C4-2B (cell line): ENCODE measurements around the gene TDRD15.

Experiments used
- H3K27ac ChIP-seq: fragments of 450-650 bp; 2 replicates; pipeline ENCODE4 v1.5.1; 2017
- CTCF ChIP-seq: fragments of 450-650 bp; conservative IDR thresholded peaks from 2 replicates; pipeline ENCODE4 v1.5.1; 2017; ENCODE audit warnings: mild to moderate bottlenecking
- ZFX ChIP-seq: fragments of 450-650 bp; IDR thresholded peaks from 2 replicates; pipeline ENCODE4 v1.6.1; 2017

TDRD15 gene

DNA sequence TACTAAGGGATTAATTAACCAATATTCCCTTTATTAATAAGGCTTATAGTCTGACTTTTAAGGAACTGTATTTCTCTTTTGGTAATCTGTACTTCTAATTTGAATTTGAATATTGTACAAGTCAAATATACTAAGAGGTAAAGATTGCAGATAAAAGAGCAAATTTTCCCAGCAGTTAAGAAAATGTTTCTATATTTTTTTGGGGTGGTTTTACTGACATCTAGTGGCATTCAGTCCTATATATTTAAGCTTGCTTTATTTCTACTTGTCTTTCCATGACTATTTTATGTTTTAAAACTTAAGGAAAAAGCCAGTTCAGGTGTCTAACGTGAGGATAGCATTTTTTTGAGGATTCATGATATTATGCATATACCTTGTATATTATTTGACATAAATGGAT, 41.6 kb downstream of the TDRD15 start:
- TF ChIP-seq ZFX (no peak), CTCF (peak; percentile 30)
- H3K27ac ChIP-seq: no peak overlapping the region

- TF ChIP-seq ZFX (no peak), CTCF (peak; percentile 30)
- H3K27ac ChIP-seq: no peak overlapping the region
Observed at GRCh38 chr2:21175895-21176646, 52.3 kb downstream of the TDRD15 start.

GRCh38 chr2:21181957-21182356, 58.2 kb downstream of the TDRD15 start:
- no peak for TF ChIP-seq ZFX
- TF ChIP-seq CTCF: no peak
- no peak overlapping the region for H3K27ac ChIP-seq

DNA sequence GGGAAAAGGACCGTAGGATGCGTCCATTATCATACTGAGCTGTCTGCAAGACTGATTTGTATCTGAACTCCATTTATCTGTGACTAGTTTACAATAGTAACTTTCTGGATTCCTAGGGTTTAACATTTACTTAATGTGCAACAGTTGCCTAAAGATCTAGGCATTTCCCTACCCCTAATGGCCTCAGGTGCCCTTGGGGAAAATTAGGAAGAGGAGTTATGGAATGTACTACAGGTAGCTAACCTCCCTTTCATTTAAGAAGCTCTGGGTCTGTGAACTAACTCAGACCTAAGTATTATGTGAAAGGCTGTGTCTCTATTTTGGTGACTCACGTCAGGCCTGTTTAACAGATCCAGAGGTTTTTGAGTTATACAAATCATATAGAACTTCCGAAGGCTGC, 59.5 kb downstream of the TDRD15 start:
- no peak for TF ChIP-seq ZFX
- no peak for TF ChIP-seq CTCF
- no peak overlapping the region for H3K27ac ChIP-seq

DNA sequence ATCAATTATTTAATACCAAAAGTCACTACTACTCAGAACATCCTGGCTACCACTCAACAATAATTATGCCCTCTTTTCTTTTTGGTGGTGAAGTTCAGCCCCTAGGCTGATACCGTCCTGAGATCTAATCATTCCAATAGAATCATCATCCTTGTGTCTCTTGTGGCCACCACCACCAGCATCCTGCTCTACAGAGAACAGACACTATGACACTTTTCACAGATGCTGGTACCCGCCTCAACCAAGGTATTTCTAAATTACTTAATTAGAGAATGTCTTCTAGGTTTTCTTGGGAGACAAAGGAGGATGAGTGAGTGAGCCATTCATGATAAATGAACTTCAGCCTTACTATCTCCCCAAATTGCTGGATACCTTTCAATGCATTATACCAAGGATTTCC, 60.0 kb downstream of the TDRD15 start:
- TF ChIP-seq ZFX (no peak), CTCF (no peak)
- no peak overlapping the region for H3K27ac ChIP-seq

DNA sequence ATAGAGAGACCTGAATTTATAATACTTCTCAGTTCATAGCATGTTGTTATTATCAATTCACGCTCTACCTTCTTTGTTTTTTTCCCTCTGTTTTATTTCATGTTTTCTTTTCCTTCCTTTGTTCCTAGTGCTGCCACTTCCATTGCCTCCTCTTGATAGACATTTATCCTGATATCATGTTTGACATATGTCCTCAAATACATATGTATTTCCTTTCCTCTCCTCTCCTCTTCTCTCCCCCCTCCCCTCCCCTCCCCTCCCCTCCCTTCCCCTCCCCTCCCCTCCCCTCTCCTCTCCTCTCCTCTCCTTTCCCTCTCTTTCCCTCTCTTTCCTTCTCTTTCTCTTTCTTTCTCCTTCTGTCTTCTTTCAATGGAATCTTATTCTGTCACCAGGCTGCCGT, 67.8 kb downstream of the TDRD15 start:
- no peak overlapping the region for H3K27ac ChIP-seq

More for the DNA sequence above, 67.8 kb downstream of the TDRD15 start:
- TF ChIP-seq ZFX (no peak), CTCF (no peak)
